Chondrocyte (in vitro differentiated cells): ENCODE measurements around the gene RAC2. TPM values are rescaled to one million over a fixed set of nuclear protein-coding genes. Genes with fewer than 3 reads are reported as not detected.
A peak's percentile ranks its signal among the peaks of the same experiment; 100 is the strongest.

Experiments
- DNase-seq: peaks from one replicate; pipeline ENCODE4 v3.0.0; 2021; ENCODE audit warnings: mixed read lengths, low spot score
- H3K27ac Mint-ChIP-seq: one replicate; pipeline ENCODE4 v1.8.0; 2021; ENCODE audit warnings: mild to moderate bottlenecking, moderate library complexity, mixed read lengths; ENCODE audit not compliant: unreplicated experiment
- H3K27me3 Mint-ChIP-seq: 2 replicates; pipeline ENCODE4 v1.8.0; 2021; ENCODE audit warnings: low read depth, mixed read lengths
- H3K36me3 Mint-ChIP-seq: 2 replicates; pipeline ENCODE4 v1.8.0; 2021; ENCODE audit warnings: low read depth, mixed read lengths
- H3K4me1 Mint-ChIP-seq: 2 replicates; pipeline ENCODE4 v1.8.0; 2021; ENCODE audit warnings: low read depth, mild to moderate bottlenecking, mixed read lengths
- H3K4me3 Mint-ChIP-seq: one replicate; pipeline ENCODE4 v1.8.0; 2021; ENCODE audit warnings: mild to moderate bottlenecking, moderate library complexity, mixed read lengths; ENCODE audit not compliant: unreplicated experiment
- H3K9me3 Mint-ChIP-seq: 2 replicates; pipeline ENCODE4 v1.8.0; 2021; ENCODE audit warnings: low read depth, mixed read lengths
- total RNA-seq: library from RNA; stranded (reverse); gene quantifications from 3 replicates; pipeline ENCODE4 v1.2.1, GENCODE V29; 2021
- TF ChIP-seq, protein P1 (sequence below): fragments of 200-600 bp; sonication (generic); IDR thresholded peaks from 2 replicates; pipeline ENCODE4 v1.5.0; 2021; ENCODE audit warnings: antibody characterized with exemption, mild to moderate bottlenecking, moderate library complexity

The RAC2 gene
- total RNA-seq, 1 donor from 2014 or later: 0.20 TPM

DNA sequence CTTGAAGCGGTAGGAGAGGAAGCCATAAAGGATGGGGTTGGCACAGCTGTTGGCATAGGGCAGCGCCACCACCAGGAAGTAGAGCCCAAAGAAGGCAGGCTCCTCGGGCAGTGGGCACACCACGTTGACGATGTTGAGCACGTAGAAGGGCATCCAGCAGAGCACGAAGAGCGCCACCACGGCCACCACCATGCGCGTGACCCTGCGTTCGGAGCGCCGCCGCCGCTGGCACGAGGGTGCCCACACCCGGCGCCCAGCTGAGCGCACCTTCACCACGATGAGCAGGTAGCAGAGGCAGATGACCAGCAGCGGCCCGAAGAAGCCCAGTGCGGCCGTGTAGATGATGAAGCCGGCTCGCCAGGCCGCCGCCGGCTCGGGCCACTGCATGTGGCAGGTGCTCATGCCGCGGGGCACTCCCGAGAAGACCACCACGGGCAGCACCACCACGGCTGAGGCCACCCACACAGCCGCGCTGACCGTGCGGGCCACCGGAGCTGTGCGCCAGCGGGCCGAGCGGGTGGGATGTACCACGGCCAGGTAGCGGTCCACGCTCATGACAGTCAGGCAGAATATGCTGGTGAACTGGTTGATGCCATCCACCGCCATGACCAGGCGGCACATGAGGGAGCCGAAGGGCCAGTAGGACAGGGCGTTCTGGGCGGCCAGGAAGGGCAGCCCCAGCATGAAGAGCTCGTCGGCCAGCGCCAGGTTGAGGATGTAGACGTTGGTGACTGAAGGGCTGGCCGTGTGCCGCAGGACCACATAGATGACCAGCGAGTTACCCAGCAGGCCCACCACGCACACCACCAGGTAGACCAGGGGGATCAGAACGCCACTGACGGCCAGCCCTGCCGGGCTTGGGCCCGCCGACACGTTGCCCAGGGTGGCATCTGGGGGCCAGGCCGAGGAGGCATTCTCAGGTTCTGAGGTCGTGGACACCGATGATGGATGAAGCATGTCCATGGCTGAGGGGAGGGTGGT, 36.9 kb downstream of the RAC2 start:
- peak; percentile 88 for DNase-seq
- no peaks in the 10 kb centered on the region for H3K9me3 Mint-ChIP-seq
- TF ChIP-seq, protein P1, sequence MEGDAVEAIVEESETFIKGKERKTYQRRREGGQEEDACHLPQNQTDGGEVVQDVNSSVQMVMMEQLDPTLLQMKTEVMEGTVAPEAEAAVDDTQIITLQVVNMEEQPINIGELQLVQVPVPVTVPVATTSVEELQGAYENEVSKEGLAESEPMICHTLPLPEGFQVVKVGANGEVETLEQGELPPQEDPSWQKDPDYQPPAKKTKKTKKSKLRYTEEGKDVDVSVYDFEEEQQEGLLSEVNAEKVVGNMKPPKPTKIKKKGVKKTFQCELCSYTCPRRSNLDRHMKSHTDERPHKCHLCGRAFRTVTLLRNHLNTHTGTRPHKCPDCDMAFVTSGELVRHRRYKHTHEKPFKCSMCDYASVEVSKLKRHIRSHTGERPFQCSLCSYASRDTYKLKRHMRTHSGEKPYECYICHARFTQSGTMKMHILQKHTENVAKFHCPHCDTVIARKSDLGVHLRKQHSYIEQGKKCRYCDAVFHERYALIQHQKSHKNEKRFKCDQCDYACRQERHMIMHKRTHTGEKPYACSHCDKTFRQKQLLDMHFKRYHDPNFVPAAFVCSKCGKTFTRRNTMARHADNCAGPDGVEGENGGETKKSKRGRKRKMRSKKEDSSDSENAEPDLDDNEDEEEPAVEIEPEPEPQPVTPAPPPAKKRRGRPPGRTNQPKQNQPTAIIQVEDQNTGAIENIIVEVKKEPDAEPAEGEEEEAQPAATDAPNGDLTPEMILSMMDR: no peak

DNA sequence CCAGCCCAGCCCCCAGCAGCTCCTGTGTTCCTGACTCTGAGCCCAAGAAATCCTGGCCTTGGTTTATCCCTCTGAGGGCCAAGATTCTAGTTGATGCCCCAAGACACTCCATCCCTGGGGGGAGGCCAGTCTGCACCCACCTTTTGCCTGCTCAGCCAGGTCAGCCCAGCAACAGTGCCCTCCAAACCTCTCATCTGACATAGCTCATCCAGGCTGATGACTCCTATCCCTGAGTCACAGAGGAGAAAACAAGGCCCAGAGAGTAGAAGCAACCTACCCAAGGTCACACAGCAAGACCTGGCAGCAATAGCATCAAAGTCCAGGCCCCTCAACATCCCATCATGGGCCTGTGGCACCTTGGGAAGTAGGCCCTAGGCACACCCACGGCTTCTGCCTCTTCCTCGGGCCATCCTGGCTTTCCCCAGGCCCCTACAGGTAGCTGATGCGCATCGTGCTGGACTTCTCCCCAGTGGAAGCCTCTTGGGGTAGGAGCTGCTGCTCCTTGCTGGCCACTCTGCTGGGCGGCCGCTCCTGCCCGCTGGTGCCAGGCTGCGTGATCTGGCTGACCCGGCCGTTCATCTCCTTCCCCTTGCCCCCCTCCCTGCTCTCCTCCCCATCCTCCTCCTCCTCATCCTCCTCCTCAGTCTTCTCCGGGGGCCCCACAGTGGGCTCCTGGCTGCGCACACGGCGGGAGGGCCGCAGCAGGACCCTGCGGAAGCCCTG, 37.8 kb downstream of the RAC2 start:
- H3K4me1 Mint-ChIP-seq: no peaks in the 10 kb centered on the region
- H3K27ac Mint-ChIP-seq: no peak overlapping the region
- H3K9me3 Mint-ChIP-seq: no peaks in the 10 kb centered on the region
- H3K4me3 Mint-ChIP-seq: no peak overlapping the region
- H3K27me3 Mint-ChIP-seq: peaks cover 5% of the 10 kb centered on the region
- TF ChIP-seq, protein P1: no peak
- DNase-seq: peak; percentile 66
- no peaks in the 10 kb centered on the region for H3K36me3 Mint-ChIP-seq

More for the DNA sequence above, 36.9 kb downstream of the RAC2 start:
- H3K4me1 Mint-ChIP-seq: peaks cover 3% of the 10 kb centered on the region
- H3K36me3 Mint-ChIP-seq: no peaks in the 10 kb centered on the region
- H3K4me3 Mint-ChIP-seq: no peak overlapping the region
- H3K27ac Mint-ChIP-seq: no peak overlapping the region
- peaks cover 6% of the 10 kb centered on the region for H3K27me3 Mint-ChIP-seq

DNA sequence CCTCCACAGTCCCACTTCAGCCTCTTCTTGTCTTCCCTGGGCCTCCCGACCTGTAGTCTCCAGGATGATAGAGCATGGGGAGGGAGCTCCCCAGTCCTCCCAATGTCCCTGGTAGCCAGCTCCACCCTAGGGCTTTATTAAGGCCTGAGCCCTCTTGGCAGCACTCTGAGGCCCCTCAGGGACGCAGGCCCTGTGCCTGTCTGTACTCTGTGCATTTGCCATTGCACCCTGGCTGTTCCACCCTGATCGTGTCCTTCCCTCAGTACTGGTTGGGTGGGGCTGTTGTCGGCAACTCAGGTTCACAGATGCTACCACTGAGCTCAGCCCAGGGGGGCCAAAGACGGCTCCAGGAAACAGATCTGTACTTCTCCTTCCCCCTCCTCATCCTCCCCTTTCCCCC, 39.0 kb downstream of the RAC2 start:
- Mint-ChIP-seq H3K27me3 (no peaks in the 10 kb centered on the region), H3K4me3 (no peak overlapping the region), H3K27ac (no peak overlapping the region), H3K36me3 (no peaks in the 10 kb centered on the region), H3K9me3 (no peaks in the 10 kb centered on the region), H3K4me1 (no peaks in the 10 kb centered on the region)
- TF ChIP-seq, protein P1: no peak
- DNase-seq: no peak

DNA sequence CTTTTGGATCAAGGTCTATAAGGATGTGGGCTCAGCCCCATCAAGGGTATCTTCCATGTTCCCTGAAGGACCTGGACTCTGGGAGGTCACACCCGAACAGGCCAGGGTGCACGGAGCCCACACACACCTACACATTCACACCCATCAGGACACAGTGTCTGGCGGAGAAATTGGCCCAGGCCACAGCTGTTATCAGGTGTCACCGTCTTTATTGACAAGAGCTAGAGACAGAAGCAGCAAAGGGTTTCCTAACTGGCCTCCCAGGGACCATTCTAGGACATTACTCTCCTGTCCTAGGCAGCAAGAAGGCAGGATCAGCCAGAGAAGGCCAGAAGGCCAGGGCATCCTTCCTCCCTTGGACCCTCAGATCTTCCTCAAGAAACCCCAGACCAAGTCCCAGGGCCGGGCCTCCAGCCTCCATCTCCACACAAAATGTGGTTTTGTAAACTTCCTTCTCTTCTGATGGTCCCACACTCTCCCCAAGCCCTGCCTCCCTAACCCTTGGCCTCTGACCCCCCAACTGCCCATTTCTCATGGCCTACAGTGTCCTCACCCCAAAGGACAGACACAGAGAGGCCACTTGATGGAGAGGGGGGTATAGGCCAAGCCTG, 39.9 kb downstream of the RAC2 start:
- H3K9me3 Mint-ChIP-seq: no peaks in the 10 kb centered on the region
- no peak overlapping the region for H3K4me3 Mint-ChIP-seq
- H3K4me1 Mint-ChIP-seq: no peaks in the 10 kb centered on the region
- H3K27ac Mint-ChIP-seq: no peak overlapping the region
- H3K27me3 Mint-ChIP-seq: no peaks in the 10 kb centered on the region
- peak; percentile 54 for DNase-seq
- H3K36me3 Mint-ChIP-seq: no peaks in the 10 kb centered on the region
- TF ChIP-seq, protein P1: no peak
